Stimulated activated CD4-positive, alpha-beta T cell treated with anti-CD3 and anti-CD28 coated beads, Interleukin-1b, Interleukin-23, amount 100 ng/mL, for 48 hours (primary cell): ENCODE data around the gene NELL1.

ENCODE experiments used
- DNase-seq: peaks from one replicate; pipeline ENCODE4 v3.0.0-alpha.2; 2020

Gene NELL1

GRCh38 chr11:21456186-21456585, 786.8 kb downstream of the NELL1 start:
- no peak for DNase-seq

GRCh38 chr11:21460082-21460481, 790.7 kb downstream of the NELL1 start:
- no peak for DNase-seq

- no peak for DNase-seq
Measured at GRCh38 chr11:21461701-21462100, 792.3 kb downstream of the NELL1 start.

- no peak for DNase-seq
Measured at GRCh38 chr11:21464601-21465193, 795.3 kb downstream of the NELL1 start.

- DNase-seq, result no peak
Measured at GRCh38 chr11:21465203-21465602, 795.8 kb downstream of the NELL1 start.

GRCh38 chr11:21465920-21466319, 796.5 kb downstream of the NELL1 start:
- no peak for DNase-seq

- no peak for DNase-seq
Measured at GRCh38 chr11:21470521-21470920, 801.1 kb downstream of the NELL1 start.

GRCh38 chr11:21472261-21472660, 802.9 kb downstream of the NELL1 start:
- no peak for DNase-seq

- no peak for DNase-seq
Measured at GRCh38 chr11:21474529-21474928, 805.1 kb downstream of the NELL1 start.

- no peak for DNase-seq
Measured at GRCh38 chr11:21475276-21475675, 805.9 kb downstream of the NELL1 start.

GRCh38 chr11:21476588-21476987, 807.2 kb downstream of the NELL1 start:
- DNase-seq, result no peak

- no peak for DNase-seq
Measured at GRCh38 chr11:21480240-21480639, 810.9 kb downstream of the NELL1 start.

- no peak for DNase-seq
Measured at GRCh38 chr11:21481255-21481654, 811.9 kb downstream of the NELL1 start.

GRCh38 chr11:21484039-21484438, 814.7 kb downstream of the NELL1 start:
- no peak for DNase-seq

- no peak for DNase-seq
Measured at GRCh38 chr11:21485006-21485405, 815.6 kb downstream of the NELL1 start.

GRCh38 chr11:21485426-21485825, 816.0 kb downstream of the NELL1 start:
- DNase-seq, result no peak

GRCh38 chr11:21489416-21490115, 820.2 kb downstream of the NELL1 start:
- no peak for DNase-seq

GRCh38 chr11:21492931-21493330, 823.5 kb downstream of the NELL1 start:
- DNase-seq, result no peak

- DNase-seq, result no peak
Measured at GRCh38 chr11:21494946-21495345, 825.6 kb downstream of the NELL1 start.

GRCh38 chr11:21495879-21496278, 826.5 kb downstream of the NELL1 start:
- no peak for DNase-seq

- DNase-seq, result no peak
Measured at GRCh38 chr11:21501245-21501644, 831.9 kb downstream of the NELL1 start.

- no peak for DNase-seq
Measured at GRCh38 chr11:21505070-21505469, 835.7 kb downstream of the NELL1 start.

- peak; percentile 28 for DNase-seq
Measured at GRCh38 chr11:21511835-21512440, 842.6 kb downstream of the NELL1 start.

GRCh38 chr11:21514316-21514715, 844.9 kb downstream of the NELL1 start:
- DNase-seq, result no peak

- DNase-seq, result no peak
Measured at GRCh38 chr11:21520244-21520643, 850.9 kb downstream of the NELL1 start.
